GM18505 (cell line): Measurements from ENCODE around the gene ZBTB20.

Experiments
- ATAC-seq: cut with Tn5 transposase; IDR thresholded peaks from one replicate; pipeline ENCODE4 v1.9.1; 2021; ENCODE audit not compliant: unreplicated experiment
- POLR2A ChIP-seq: IDR thresholded peaks from 4 replicates; pipeline ENCODE4 v1.6.1; 2011; ENCODE audit warnings: borderline replicate concordance; ENCODE audit not compliant: insufficient read depth, insufficient read length; ENCODE audit errors: extremely low read depth

Gene ZBTB20

DNA sequence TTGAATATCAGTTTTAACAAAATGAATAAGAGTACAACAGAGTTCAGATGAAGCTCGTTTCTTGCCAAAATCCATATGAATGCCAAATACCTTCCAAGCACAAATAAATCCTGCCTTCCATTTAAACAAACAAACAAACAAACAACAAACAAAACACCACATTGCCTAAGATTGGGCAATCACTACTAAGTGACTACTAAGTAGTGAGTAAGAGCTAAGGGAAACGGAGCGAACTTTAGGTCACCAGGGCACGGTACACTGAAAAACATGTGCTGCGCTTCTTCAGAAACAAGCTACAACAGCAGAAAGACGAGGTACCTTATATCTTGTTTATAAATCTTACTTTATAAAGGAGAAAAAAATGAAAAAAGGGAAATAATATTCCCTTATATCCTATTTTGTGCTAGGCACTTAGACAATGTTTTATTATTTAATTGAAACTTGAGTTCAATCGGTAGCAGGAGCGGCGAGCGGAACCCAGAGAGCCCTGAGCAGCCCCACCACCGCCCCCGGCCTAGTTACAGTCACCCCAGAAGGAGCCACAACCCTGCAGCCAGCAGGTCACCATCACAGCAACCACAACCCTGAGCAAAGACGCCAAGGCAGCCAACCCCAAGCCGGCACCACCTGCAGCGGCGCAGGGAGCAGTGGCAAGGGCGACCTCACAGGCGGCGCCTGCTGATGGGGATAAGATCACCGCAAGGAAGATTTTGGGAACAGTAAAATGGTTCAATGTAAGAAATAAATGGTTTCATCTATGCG, 216.9 kb downstream of the ZBTB20 start:
- no peak for TF ChIP-seq POLR2A
- no peak for ATAC-seq

- no peak for ATAC-seq
Measured at GRCh38 chr3:114928989-114929640, 218.0 kb downstream of the ZBTB20 start.

GRCh38 chr3:114904633-114905032, 242.5 kb downstream of the ZBTB20 start:
- ATAC-seq = no peak
- no peak for TF ChIP-seq POLR2A

More at GRCh38 chr3:114928989-114929640, 218.0 kb downstream of the ZBTB20 start:
- TF ChIP-seq POLR2A = no peak

DNA sequence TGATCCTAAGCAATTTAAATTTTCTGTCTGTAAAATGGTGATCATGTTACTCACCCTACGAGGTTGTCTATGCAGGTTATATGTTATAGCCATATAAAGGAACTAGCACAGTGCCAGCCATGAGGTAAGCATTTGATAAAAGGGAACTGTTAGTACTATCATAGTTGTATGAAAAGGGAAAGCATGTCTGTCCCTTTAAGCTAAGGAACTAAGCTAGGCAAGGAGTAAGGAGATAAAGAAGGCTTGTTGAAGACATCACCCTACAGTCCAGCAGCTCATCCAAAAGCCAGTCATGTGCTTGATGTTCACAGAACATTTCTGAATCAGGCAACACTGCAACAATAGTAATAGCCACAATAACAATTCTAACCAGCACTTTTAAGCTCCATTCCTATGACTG, 243.9 kb downstream of the ZBTB20 start:
- no peak for ATAC-seq
- no peak for TF ChIP-seq POLR2A

- no peak for ATAC-seq
- TF ChIP-seq POLR2A = no peak
Measured at GRCh38 chr3:114902691-114903101, 244.4 kb downstream of the ZBTB20 start.

- no peak for ATAC-seq
- no peak for TF ChIP-seq POLR2A
Measured at GRCh38 chr3:114900908-114901307, 246.2 kb downstream of the ZBTB20 start.

DNA sequence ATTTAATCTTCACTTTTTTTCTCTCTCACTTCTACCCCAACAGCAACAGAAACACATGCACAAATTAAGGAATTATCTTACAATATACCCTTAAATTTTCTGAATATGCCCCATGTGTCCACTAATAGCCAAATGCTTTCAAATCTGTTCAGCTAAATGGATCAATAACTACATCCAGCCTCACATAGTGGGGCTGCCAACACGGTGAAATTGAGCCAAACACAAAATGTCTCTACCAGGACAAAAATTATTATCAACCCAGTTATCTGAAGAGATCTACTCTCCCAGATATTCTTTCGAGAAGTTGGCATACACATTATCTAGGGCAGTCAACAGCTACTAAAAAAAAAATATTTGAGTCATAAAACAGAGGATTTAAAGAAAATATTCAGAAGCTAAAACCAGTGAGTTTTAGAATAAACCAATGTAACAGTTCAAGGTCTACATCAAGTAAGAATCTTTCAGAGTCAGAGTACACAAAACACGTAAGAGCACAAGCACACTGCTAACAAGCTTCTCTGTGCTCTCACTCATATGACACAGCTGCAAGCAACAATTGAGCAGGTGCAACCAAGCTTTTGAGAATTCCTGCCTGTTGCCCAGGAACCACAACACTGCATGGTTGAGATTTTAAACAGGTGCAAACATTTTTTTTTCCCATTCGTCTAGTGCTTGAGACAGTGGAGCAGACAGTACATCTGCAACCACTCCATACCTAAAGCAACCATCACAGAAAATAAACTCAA, 247.7 kb downstream of the ZBTB20 start:
- TF ChIP-seq POLR2A = no peak
- no peak for ATAC-seq

GRCh38 chr3:114896978-114897377, 250.1 kb downstream of the ZBTB20 start:
- TF ChIP-seq POLR2A = no peak
- ATAC-seq = no peak

DNA sequence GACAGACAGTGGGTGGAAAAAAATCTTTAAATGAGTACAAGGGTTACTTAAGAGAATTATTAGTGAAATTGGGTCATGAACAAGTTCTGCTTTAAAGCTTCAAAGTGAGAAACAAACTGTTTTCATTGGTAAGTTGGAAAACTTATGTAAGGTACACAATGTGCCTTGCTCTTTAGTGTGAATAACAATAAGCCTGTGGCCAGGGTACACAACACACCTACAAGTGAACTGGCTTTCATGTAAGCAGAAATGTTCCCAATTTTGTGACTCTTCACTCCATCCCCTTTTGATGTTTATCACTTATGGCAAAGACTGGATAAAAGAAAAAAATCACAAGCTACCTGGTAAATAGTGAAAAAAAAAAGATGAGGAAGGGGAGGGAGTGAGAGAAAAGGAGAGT, 253.7 kb downstream of the ZBTB20 start:
- ATAC-seq = no peak
- TF ChIP-seq POLR2A = no peak

- no peak for TF ChIP-seq POLR2A
- ATAC-seq = no peak
Measured at GRCh38 chr3:114892880-114893279, 254.2 kb downstream of the ZBTB20 start.

DNA sequence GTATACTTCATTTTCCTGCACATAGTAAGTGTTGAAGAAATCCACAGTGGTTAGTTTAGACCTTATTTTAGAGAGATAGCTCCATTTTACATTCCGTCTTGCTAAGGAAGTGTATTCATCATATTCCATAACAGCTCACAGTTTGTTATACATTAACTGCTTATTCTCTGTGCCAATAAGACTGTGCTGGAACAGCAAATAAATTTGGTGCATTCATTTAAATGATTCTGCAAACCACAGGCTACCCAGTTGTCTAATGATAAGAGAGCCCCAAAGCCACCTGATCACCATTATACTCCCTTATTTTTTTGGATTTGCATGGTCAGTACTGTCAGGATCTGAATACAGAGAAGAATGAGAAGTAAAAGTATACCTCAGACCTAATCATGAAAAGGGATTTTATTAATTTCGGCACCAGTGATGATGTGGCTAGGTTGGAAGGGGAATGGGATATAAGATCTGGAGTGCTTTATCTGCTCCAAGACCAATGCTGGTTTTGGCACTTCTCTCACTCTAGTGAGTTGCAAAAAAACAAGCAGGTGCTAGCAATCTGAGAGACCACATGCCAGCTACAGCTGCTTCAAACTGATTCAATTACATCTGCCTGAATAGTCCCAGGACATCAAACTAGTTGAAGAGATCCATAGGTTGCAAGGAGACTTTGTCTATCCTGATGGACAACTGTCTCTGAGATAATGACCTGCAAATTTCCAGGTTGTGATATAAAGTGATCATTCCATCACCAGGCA, 254.8 kb downstream of the ZBTB20 start:
- TF ChIP-seq POLR2A = no peak
- no peak for ATAC-seq

- TF ChIP-seq POLR2A = no peak
- no peak for ATAC-seq
Measured at GRCh38 chr3:114887806-114888205, 259.3 kb downstream of the ZBTB20 start.

GRCh38 chr3:114886905-114887304, 260.2 kb downstream of the ZBTB20 start:
- ATAC-seq = no peak
- TF ChIP-seq POLR2A = no peak

DNA sequence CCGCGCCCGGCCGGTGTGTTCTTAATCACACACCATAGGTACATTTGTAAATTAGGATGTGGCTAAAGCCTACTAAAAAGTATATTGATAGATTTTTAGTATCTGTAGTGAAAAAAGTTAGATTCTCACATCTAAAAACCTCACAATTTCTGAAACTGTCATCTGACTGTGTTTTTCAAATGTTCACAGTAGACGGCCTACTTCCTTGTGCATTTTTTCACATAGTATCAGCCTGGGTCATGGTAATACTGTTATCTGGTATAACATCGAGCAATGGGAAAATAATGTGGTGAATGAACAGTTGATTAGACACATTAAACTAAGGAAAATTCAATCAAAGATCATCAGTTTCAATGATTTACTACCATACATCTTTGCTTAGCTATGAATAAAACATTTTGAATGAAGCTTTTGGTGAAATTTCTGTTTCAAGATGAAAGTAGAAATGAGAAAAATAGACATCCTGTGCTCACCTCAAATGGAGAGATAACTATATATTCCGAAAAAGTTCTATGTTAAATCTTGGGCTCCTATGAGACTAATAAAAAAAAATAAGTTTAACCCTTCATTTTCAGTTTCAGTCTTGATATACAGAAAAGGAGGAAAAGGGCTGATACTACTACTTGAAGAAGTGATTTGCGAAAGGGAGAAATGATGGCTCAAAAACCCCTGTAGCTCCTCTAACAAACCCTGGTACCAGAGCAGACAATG, 262.7 kb downstream of the ZBTB20 start:
- ATAC-seq = no peak
- TF ChIP-seq POLR2A = no peak
